ENCODE data around the gene LAGE3.
A peak's percentile ranks its signal among the peaks of the same experiment; 100 is the strongest.

The LAGE3 gene

GRCh38 chrX:154465601-154466000 lies 13.5 kb downstream of the LAGE3 start:
- DNase-seq (ENCODE audit: low read depth), result no peak
- no peak for TF ChIP-seq CTCF (IDR thresholded peaks at IDR 0.05; ENCODE audit: low read depth, low read length, missing control alignments)
- H3K4me3 ChIP-seq (ENCODE audit: low read depth, low read length), result no peak overlapping the region
- in situ Hi-C loops (cut with HindIII; ENCODE audit: low sequenced_read_pairs), result no loop called here

GRCh38 chrX:154464806-154465365 lies 14.2 kb downstream of the LAGE3 start:
- in situ Hi-C loops (cut with HindIII; ENCODE audit: low sequenced_read_pairs), result no loop called here
- TF ChIP-seq CTCF (IDR thresholded peaks at IDR 0.05; ENCODE audit: low read depth, low read length, missing control alignments), result no peak
- no peak overlapping the region for H3K4me3 ChIP-seq (ENCODE audit: low read depth, low read length)
- DNase-seq (ENCODE audit: low read depth), result no peak

- no peak for TF ChIP-seq CTCF (IDR thresholded peaks at IDR 0.05; ENCODE audit: low read depth, low read length, missing control alignments)
- in situ Hi-C loops (cut with HindIII; ENCODE audit: low sequenced_read_pairs), result no loop called here
- no peak overlapping the region for H3K4me3 ChIP-seq (ENCODE audit: low read depth, low read length)
Observed at GRCh38 chrX:154463611-154464220, 15.4 kb downstream of the LAGE3 start.

GRCh38 chrX:154462396-154462795 lies 16.7 kb downstream of the LAGE3 start:
- no peak for DNase-seq (ENCODE audit: low read depth)
- no peak for TF ChIP-seq CTCF (IDR thresholded peaks at IDR 0.05; ENCODE audit: low read depth, low read length, missing control alignments)
- H3K4me3 ChIP-seq (ENCODE audit: low read depth, low read length), result no peak overlapping the region
- in situ Hi-C loops (cut with HindIII; ENCODE audit: low sequenced_read_pairs), result no loop called here

More at GRCh38 chrX:154463611-154464220, 15.4 kb downstream of the LAGE3 start:
- DNase-seq (ENCODE audit: low read depth), result no peak

GRCh38 chrX:154460326-154460725 lies 18.8 kb downstream of the LAGE3 start:
- in situ Hi-C loops (cut with HindIII; ENCODE audit: low sequenced_read_pairs), result no loop called here
- TF ChIP-seq CTCF (IDR thresholded peaks at IDR 0.05; ENCODE audit: low read depth, low read length, missing control alignments), result peak; percentile 23
- DNase-seq (ENCODE audit: low read depth), result no peak
- H3K4me3 ChIP-seq (ENCODE audit: low read depth, low read length), result peak overlapping the region; percentile 69

GRCh38 chrX:154459832-154460231 lies 19.2 kb downstream of the LAGE3 start:
- H3K4me3 ChIP-seq (ENCODE audit: low read depth, low read length), result peak overlapping the region; percentile 69
- in situ Hi-C loops (cut with HindIII; ENCODE audit: low sequenced_read_pairs), result no loop called here
- no peak for DNase-seq (ENCODE audit: low read depth)
- no peak for TF ChIP-seq CTCF (IDR thresholded peaks at IDR 0.05; ENCODE audit: low read depth, low read length, missing control alignments)

Measured in astrocyte of the cerebellum (primary cell).